Measurements from ENCODE around the gene LUZP1.

LUZP1 gene

DNA sequence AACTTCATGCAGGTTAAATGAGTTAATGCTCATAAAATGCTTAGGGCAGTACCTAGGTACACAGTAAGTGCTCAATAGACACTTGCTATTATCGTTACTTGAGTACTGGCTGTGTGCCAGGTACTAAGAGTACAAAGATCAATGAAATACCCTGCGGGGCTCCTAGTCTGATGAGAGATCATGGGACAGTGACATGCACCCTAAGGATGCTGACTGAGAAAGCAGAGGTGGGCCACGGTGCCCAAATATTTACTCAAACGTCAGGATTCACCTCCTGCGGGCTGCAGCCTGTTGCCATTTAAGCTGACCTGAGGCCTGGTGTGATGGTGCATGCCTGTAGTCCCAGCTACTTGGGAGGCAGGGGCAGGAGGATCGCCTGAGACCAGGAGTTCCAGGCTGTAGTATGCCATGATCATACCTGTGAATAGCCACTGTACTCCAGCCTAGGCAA is 19.8 kb upstream of the LUZP1 start:
- FAIRE-seq = no peak

DNA sequence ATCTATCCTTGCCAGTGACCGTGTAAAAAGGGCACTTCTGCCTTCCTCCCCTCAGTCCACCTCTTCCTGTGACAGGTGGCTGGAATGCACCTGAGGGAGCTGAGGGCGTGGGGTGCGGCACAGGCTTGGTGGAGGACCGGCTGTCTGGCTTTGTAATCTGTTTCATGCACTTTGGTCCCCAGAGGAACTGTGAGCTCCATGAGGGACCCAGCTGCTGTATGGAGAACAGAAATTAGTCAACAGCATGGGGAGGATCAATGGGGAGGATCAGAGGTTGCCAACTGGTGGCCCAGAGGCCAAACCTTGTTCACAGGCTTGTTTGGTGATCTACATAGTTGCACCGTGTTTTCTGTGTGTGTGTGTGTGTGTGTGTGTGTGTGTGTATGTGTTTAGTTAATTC is 19.0 kb upstream of the LUZP1 start:
- FAIRE-seq = no peak

DNA sequence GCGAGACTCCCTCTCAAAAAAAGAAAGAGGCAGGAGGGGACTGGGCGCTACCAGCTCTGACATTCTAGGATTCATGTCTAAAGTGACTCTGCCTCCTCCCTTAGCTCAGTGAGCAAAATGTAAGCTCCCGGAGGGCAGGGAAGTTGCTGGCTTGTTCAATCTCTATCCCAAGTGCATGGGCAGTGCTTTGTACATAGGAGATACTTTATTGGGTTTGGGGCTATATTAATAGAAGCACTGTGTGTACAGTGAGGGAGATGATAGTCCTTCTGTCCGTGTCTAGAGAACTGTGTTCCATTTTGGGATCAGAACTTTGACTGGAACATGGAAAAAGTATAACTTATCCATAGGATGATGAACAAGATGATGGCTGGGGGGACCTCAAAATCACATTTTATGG is 16.7 kb upstream of the LUZP1 start:
- no peak for FAIRE-seq

DNA sequence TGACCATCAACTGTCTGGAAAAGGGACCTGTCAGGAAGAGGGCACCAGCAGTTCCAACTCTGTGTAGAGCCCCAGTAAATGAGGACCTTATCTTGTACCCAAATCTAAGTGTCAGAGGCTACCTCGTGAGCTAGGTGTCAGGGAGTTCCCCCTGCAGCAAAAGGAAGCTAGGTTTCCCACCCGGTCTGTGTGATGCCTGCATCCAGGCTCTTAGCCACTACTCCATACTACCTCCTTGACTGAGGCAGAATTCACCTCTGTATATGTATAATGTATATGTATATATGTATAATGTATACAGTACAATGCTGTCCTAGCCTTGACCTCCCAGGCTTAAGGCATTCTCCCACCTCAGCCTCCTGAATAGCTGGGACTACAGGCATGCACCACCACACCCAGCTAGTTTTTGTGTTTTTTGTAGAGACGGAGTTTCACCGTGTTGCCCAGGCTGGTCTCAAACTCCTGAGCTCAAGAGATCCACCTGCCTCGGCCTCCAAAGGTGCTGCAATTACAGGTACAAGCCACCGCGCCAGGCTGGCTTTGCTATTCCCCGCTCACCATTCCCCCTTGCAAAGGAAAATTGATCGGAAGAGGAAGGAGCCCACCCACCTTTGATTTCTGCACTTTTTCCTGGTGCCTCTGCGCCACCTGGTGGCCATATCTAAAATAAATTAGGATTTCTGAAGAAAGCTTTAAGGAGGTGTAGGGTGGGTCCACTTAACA is 15.7 kb upstream of the LUZP1 start:
- no peak for FAIRE-seq

DNA sequence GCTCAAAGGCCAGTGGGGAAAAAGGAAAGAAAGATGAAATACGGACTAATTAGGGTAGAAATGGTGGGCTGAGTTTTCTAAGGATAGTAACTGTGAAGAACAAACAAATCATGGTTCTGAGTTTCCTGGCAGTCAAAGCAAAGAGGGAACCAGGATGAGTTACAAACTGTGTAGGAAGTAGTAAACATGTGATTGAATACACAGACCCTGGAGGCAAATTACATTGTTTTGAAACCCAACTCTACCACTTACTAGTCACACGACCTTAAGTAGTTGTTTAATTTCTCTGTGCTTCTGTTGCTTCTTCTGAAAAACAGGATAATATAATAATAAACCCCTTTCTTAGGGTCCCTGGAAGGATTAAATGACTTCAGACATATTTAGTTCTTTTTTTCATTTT is 11.2 kb upstream of the LUZP1 start:
- FAIRE-seq = no peak

DNA sequence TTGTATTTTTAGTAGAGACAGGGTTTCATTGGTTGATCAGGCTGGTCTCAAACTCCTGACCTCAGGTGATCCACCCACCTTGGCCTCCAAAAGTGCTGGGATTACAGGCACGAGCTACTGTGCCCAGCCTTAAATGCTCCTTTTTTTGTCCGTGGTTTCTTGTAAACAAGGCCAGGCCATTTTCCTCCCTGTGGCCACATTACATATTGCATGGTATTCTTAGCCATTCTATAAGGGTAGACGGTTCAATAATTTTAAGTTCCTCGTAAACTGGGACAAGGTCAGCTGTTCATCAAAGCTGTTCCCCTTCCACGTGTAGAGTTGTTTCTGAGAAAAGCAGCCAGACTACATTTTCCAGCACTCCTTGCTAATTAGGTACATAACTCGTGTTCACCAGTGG is 10.3 kb upstream of the LUZP1 start:
- no peak for FAIRE-seq

DNA sequence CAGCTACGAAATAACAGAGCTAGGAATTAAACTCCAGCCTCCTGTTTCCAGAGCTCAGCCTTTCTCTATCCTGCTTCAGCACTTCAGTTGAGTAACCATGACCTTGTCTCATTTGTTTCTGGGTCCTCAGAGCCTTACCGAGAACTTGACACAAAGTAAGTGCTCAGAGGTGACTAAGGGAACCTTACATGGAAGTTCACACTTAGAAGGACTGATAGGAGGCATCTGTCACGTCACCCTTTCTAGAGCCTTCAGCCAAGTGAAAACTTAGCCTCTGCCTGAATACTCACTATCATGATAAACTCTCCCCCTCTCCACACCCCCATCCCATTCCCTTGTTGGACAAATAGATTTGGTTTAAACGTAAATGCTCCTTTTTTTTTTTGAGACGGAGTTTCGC is 9.8 kb upstream of the LUZP1 start:
- FAIRE-seq = no peak

DNA sequence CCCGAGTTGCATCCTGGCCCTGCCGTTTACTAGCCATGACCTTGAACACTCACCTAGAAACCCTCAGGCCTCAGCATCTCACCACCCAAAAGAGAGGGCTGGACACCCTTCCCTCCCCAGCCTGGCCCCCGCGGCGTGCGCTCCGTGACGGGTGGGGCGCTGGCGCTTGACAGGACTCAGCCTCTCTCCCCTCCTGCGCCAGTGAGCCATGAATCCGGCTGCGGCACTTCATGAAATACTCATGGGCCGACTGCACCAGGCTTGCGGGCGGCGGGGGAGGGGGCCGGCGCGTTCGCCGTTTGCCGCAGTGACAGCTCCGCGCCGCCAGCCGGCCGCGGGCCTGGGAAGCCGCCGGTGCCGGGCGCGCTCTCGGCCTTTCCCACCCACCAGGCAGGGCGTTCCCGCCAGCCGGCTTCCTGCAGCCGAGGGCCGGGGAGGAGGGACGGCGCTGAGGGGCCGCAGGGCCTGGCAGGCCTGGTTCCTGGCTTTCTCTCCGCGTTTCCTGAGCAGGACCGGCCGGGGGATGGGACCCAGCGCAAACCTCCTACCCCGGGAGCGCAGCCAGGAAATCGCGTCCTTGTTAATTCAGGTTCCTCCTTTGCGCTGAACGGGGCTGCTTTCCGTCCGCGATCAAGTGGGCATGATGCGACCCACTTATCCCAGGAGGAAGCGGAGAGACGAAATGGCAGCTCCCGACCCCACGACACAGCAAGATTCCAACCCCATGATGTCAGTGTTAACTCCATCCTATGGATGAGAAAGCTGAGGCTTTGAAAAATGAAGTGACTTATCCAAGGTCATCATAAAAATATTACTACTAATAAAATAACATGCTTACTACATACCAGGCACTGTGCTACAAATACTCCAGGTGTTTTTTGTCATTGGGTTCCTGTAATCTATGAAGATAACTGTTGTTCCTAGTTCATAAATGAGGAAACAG is 9.1 kb upstream of the LUZP1 start:
- no peak for FAIRE-seq

DNA sequence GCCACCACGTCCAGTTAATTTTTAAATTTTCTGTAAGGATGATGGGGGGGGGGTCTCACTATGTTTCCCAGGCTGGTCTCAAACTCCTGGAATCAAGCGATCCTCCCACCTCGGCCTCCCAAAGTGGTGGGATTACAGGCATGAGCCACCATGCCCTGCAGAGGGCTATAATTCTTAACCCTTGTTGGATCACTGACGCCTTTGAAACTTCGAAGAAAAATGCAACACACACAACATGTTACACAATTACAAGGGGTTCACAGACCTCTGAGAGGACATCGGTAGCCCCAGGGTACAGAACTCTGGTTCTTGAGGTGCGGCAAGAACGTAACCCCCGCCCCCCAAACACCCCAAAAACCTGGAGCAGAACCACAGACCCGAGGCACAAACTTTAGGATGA is 8.4 kb upstream of the LUZP1 start:
- FAIRE-seq = no peak

DNA sequence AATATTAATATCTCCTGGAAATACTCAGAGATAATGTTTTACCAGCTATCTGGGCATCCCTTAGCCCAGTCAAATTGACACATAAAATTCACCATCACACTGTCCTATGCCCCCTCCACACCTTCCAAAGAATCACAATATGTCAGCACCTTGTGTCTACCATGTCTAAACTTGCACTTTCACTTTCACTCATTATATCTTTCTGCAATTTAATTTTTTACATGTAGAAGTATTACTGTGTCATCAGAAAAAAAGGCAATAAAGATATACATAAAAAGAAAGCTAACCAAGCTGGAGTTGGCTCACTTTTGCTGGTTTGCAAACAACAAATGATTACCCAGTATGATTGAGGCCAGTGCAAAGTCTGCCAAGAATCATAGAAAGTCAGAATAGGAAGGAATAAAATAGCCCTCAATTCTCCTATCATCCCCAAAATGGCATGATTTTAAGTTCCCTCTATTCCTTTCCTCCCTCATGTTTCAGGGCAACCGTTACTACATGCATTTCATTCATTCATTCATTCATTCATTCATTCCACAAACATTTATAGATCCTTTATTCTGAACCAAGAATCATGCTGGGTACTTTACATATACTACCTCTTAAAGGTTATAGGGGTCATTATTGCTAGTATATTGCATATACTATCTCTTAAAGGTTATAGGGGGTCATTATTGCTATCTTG is 5.9 kb upstream of the LUZP1 start:
- FAIRE-seq = no peak

DNA sequence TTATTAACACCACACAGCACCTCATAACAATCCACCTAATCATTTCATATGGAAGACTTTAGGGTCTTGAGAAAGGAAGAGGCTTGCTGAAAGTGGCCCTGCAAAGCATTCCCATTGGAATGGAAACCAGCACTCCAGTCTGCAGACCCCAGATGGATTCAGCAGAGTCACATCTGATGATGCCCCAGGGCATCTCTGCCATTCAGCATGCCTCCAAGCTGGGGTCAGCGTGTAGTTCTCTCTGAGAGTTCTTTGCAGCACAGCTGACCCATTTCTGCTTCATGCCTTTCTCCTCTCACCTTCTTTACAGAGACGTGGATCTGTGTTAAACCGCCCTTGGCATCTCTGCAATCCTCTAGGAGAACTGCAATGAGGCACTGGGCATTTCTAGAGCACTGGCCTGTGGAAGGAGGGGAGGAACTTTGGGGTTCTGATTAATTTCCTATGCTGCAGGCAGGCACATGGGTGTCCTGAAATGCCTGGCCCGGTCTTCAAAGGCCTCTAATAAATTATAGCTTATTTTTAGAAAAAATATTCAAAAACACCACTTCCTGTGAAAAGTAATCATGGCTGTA is 2.6 kb upstream of the LUZP1 start:
- no peak for FAIRE-seq

DNA sequence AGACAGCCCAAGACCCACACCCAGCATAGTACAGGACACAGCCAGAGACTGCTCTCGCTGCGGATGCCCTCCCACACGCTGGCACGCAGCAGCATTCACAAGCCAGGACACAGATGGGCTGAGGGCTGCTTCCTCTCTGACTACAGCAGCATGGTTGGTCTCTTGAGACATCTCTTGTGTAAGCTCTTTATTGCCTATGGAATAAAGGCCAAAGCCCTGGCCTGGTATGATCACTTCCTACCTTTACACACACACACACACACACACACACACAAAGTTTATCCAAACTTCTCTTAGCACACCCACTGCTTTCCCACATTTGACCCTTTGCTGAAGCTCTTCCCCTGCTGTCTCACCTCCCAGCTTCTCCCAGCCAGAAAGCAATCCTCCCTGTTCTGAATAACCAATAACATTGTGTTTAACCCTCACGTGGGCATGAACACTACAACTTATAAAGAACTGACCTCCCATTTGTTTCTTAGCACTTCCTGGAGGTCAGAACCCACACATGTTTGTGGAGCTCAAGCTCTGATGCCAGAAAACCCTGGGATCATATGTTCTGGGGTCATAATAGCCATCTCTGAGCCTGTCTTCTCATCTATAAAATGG is 1.2 kb upstream of the LUZP1 start:
- FAIRE-seq = no peak

DNA sequence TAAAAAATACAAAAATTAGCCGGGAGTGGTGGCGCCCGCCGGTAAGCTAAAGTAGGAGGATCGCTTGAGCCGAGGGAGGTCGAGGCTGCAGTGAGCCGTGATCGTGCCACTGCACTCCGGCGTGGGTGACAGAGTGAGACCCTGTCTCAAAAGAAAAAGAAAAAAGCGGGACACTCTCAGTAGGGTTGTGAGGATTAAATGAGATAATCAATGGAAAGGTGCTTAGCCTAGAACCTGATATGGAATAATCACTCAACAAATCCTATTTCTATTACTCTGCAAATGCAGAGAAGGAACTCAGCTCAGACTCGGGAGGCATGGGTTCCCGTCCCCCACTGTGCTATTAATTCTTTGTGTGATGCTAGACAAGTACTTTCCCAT is 529 bp upstream of the LUZP1 start:
- FAIRE-seq = no peak

DNA sequence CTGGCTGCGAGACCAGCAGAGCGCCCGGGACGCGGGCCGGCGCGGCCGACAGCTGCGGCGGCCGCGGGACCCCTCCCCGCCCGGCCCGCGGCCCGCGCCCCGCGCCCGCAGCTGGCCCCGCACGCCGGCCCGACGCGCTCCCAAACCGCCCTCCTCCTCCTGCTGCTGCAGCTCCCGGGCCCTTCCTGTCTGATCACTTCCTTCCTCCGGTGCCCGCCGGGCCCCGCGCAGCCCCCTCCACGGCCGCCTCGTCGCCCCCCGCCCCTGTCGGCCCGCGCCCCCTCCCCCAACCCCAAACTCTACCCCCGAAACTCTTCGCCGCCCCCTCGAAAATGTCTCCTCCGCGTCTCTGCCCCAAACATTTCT is 594 bp downstream of the LUZP1 start:
- FAIRE-seq = no peak

DNA sequence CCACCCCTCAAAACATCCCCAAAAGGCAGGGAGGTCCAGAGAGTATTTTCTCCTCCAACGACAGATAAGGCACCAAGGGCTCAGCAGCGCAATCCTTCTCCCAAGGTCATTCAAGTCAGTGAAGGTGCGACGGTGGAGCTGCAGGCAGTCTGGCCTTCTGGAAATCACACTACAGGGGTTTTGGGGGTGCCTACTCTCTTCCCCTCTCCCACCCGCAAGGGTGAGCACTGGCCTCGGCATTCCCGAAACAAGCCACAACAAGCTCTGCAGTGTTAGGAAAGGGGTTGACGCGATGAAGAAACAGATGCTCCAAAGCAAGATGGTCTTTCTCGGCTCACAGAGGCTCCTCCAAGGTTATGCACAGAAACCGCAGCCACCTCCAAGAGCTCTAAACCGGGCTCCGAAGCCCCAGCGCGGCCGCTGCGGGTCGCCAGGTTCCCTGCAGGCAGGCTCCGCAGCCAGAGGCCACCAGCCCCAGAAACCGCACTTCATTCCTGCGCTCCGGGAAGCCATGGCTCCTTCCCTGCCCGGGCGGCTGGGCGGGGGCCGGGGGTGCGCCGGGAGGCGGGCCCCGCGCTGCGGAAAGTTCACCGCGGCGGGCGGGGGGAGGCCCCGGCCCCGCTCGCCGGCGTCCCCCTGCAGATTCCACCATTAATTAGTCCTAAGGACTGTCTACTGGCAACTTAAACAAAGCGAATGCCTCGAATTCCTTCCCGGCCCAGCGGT is 1.1 kb downstream of the LUZP1 start:
- no peak for FAIRE-seq

DNA sequence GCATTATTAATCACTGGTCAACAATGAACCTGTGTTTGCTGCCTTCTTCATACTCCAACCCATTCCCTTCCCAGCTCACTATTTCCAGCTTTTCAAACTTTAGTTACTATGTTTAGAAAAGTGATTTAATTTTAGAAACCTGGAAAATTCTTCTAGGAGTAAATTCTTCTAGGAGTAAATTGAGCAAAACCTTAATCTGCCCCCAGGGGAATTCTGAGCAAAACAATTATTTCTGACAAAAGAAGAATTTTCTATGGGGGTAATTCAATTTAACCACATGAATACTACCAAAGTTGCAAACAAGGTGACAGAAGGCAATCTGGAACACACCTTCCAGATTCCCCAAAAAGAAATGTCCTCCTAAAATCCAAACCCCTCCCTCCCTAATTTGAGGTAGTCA is 1.8 kb downstream of the LUZP1 start:
- FAIRE-seq = no peak

DNA sequence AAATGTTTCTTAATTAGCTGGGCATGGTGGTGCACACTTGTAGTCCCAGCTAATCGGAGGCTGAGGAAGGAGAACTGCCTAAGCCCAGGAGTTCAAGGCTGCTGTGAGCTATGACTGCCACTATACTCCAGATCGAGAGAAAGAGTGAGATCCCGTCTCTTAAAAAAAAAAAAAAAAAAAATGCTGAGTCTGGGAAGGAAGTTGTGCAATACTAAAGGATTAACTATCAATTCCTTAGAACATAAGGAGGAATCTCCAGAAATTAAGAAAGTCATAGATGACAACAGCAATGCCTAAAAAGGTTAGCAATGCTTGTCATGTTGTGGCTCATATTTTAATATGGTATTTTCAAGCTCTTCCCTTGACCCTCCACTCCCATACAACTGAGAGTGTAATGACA is 5.3 kb downstream of the LUZP1 start:
- FAIRE-seq = no peak

DNA sequence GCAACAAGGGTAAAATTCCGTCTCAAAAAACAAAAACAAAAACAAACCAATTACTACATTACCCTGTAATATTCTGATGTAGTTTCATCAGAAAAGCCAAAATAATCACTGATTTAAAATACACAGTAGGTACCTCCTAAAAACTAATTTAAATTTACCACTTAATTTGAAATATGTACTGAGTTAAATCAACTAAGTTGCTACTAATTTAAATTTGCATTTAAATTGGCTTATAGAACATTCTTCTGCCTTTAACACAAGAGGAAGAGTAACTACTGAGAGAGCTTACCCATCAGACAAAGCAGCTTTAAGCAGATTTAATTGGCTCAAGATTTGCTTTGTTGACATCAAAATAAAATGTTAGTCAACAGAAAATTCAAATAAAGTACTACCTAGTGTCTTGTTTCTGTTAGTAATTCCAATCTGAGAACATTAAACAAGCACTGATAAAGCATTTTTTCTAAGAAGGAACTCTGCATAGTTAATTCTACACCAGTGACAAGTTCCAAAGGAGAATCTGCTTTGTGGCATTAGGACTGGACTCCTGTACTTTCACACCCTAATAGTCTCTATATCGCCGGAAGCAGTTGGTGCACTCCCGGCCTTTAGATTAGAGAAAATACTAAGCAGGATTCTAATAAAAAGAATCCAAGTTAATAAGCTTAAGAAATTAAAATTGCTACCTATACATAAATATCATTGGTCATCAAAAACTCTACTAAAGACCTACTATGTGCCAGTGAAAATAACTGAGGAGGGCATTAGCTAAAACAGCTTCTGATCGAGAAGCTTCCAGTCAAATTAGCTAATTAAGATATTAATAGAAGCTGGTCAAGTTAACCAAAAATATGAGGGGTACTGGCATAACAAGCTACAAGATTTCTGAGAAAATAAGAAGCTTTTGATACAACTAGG is 8.4 kb downstream of the LUZP1 start:
- FAIRE-seq = no peak

DNA sequence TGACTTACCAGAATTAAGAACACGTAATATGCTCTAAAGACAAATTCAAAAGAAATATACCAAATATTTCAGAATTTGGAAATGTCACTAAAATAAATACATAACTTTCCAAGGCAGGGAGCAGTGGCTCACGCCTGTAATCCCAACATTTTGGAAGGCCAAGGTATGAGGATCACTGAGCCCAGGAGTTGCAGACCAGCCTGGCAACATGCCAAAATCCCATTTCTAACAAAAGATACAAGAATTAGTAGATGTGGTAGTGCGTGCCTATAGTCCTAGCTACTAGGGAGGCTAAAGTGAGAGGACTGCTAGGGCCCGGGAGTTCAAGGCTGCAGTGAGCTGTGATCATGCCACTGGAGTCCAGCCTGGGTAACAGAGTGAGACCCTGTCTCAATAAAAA is 11.7 kb downstream of the LUZP1 start:
- no peak for FAIRE-seq

DNA sequence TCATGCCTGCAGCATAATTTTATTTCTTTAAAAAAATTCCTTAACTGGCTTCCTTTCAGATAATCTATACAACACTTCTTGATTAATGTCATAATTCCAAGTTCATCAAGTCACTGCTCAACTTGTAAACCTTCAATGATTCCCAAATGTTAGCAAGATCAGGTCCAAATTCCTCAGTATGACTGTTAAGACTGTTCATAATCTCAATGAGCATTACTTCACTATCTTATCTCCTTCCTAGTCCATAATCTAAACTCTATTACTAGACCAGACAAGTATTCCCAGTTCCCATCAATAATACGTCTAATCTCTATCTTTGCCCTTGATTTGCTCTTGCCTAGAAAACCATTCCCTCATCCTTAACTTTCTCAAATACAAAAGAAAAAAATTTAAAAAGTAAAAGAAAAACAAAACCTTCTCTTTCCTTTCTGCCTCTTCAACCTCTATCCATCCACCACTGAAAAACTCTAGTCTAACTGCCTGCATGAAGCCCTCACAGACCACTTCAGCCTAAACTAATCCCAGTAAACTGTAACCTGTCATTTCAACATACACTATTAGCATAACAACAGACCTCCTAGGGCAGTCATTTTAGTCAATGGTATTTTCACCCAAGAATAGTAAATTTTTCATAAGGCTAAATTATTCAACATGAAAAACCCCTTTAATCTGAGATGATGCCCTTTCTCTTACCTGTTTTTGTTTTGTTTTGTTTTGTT is 15.5 kb downstream of the LUZP1 start:
- FAIRE-seq = no peak

DNA sequence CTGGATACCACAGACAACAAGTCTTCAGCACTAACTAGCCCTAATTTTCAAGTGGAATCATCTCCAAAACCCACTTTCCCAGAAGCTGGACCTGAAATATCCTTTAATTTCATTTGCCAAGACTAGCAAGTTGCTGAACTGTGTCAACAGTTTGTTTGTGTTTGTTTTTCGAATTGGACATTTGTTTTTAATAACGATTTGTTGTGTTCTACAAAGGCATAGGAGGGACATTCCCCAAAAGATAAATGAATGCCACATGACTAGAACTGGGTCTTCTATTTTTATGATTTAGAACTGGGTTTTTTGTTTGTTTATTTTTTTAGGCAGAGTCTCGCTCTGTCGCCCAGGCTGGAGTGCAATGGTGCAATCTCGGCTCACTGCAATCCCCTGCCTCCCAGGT is 17.9 kb downstream of the LUZP1 start:
- FAIRE-seq = no peak
